ENCODE measurements around the gene SP2.

DNA sequence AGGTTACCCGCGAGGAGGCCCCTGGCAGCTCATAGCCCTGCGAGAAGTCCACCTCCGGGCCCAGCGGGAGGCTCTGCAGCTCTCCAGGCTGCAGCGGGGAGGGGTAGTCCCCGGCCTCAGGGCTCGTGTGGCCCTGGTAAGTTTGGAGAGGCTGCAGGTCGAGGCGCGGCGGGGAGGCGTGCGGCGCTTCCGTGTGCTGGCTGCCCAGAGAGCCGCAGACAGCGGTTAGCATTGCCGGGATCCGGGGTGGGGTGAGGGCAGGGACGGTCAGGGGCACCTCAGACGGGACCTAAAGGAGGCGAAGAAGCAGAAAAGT, 47.9 kb upstream of the SP2 start:
- TF ChIP-seq GATA2 (IDR thresholded peaks at IDR 0.05; ENCODE audit: low read depth, low read length), result no peak
- no peak for TF ChIP-seq GATA3 (IDR thresholded peaks at IDR 0.05; ENCODE audit: low read depth, low read length)

Measured in SH-SY5Y (cell line).